ENCODE measurements around the gene ITPRID1. TPM values are rescaled to one million over a fixed set of nuclear protein-coding genes. Genes with fewer than 3 reads are reported as not detected.

ITPRID1 gene
- total RNA-seq, 1 experiment from 2014 or later: not detected

DNA sequence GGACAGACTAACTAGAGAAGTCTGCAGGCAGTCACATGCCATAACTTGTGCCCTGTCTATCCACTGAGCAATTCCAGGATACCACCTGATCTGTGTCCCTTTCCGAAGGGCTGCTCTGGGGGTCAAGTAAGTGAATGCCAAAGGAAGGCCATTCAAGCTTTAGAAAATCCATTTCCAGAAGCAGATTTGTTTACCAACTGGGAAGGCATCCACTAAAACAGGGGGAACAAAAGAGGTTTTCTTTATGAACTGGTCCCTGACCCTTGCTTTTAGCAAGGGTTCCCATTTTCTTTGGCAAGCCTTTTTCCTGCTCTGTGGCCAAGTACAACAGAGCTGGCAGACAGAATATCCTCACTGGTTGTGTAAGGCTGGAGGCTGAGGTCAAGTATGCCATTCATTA lies 36.5 kb downstream of the ITPRID1 start:
- Histone ChIP-seq H3K9me3 (ENCODE audit: control insufficient read depth in 1 of 2, insufficient read depth in 1 of 2, low read depth in 1 of 2, low read length in 2 of 2) (no peaks in the 10 kb centered on the region), H2AFZ (ENCODE audit: low read depth, low read length, poor library complexity, severe bottlenecking) (no peak overlapping the region), H3K27ac (ENCODE audit: low read depth, low read length) (no peak overlapping the region), H3K4me3 (replicated peaks in 1 of 2; ENCODE audit: low read depth in 1 of 2, low read length in 2 of 2) (no peak overlapping the region), H3K4me1 (ENCODE audit: control insufficient read depth in 1 of 2, insufficient read depth in 2 of 2, low read length in 2 of 2) (no peaks in the 10 kb centered on the region), H3K9me2 (ENCODE audit: insufficient read depth) (no peaks in the 10 kb centered on the region), H3K9ac (ENCODE audit: low read length) (no peak overlapping the region), H3K79me2 (ENCODE audit: insufficient read depth, low read length) (no peaks in the 10 kb centered on the region), H3K36me3 (ENCODE audit: control insufficient read depth in 1 of 2, insufficient read depth in 2 of 2, low read length in 2 of 2) (no peaks in the 10 kb centered on the region), H3K4me2 (ENCODE audit: low read length) (no peak overlapping the region), H3K27me3 (ENCODE audit: insufficient read depth, low read length) (no peaks in the 10 kb centered on the region; the same call in none of the 2 replicates), H4K20me1 (ENCODE audit: insufficient read depth) (no peaks in the 10 kb centered on the region)
- CTCF ChIA-PET: no interaction called here
- POLR2A ChIA-PET: no interaction called here
- DNase-seq (ENCODE audit: low read depth, low spot score) (no peak), ATAC-seq (no peak)
- intact Hi-C loops (cut with micrococcal nuclease): no loop called here
- BruUV-seq (replicated peaks): no TSS peak
- TF ChIP-seq SIN3A (IDR thresholded peaks at IDR 0.05; ENCODE audit: low read depth) (no peak), YY1 (IDR thresholded peaks at IDR 0.05; ENCODE audit: extremely low read depth, insufficient replicate concordance, low read depth, low read length) (no peak), EGR1 (IDR thresholded peaks at IDR 0.05; ENCODE audit: low read depth) (no peak), RAD21 (IDR thresholded peaks at IDR 0.05; ENCODE audit: low read depth) (no peak), SRF (IDR thresholded peaks at IDR 0.05; ENCODE audit: low read depth) (no peak), EZH2 (IDR thresholded peaks at IDR 0.05) (no peak), CEBPB (IDR thresholded peaks at IDR 0.05; ENCODE audit: low read depth) (no peak), ZFX (IDR thresholded peaks at IDR 0.05) (no peak), EZH2phosphoT487 (IDR thresholded peaks at IDR 0.05; ENCODE audit: borderline replicate concordance) (no peak), JUND (IDR thresholded peaks at IDR 0.05) (no peak), POLR2A (IDR thresholded peaks at IDR 0.05; ENCODE audit: borderline replicate concordance, extremely low read depth, insufficient read depth, insufficient read length) (no peak), POLR2AphosphoS5 (IDR thresholded peaks at IDR 0.05; ENCODE audit: low read depth, low read length) (no peak), CBX3 (IDR thresholded peaks at IDR 0.05; ENCODE audit: low read depth) (no peak), ELF1 (IDR thresholded peaks at IDR 0.05; ENCODE audit: borderline replicate concordance, low read depth) (no peak), ZNF274 (IDR thresholded peaks at IDR 0.05; ENCODE audit: low read depth, low read length) (no peak), TCF7L2 (IDR thresholded peaks at IDR 0.05; ENCODE audit: borderline replicate concordance, extremely low read depth, insufficient read depth, insufficient read length) (no peak), SP1 (IDR thresholded peaks at IDR 0.05; ENCODE audit: low read depth) (no peak)
- TF ChIP-seq, protein P1, sequence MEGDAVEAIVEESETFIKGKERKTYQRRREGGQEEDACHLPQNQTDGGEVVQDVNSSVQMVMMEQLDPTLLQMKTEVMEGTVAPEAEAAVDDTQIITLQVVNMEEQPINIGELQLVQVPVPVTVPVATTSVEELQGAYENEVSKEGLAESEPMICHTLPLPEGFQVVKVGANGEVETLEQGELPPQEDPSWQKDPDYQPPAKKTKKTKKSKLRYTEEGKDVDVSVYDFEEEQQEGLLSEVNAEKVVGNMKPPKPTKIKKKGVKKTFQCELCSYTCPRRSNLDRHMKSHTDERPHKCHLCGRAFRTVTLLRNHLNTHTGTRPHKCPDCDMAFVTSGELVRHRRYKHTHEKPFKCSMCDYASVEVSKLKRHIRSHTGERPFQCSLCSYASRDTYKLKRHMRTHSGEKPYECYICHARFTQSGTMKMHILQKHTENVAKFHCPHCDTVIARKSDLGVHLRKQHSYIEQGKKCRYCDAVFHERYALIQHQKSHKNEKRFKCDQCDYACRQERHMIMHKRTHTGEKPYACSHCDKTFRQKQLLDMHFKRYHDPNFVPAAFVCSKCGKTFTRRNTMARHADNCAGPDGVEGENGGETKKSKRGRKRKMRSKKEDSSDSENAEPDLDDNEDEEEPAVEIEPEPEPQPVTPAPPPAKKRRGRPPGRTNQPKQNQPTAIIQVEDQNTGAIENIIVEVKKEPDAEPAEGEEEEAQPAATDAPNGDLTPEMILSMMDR (IDR thresholded peaks at IDR 0.05 in 2 of 3, conservative IDR thresholded peaks at IDR 0.05 in 1 of 3; ENCODE audit: borderline replicate concordance in 1 of 3, insufficient read depth in 1 of 3, low read depth in 2 of 3, low read length in 2 of 3): no peak
- TF ChIP-seq, protein P2, sequence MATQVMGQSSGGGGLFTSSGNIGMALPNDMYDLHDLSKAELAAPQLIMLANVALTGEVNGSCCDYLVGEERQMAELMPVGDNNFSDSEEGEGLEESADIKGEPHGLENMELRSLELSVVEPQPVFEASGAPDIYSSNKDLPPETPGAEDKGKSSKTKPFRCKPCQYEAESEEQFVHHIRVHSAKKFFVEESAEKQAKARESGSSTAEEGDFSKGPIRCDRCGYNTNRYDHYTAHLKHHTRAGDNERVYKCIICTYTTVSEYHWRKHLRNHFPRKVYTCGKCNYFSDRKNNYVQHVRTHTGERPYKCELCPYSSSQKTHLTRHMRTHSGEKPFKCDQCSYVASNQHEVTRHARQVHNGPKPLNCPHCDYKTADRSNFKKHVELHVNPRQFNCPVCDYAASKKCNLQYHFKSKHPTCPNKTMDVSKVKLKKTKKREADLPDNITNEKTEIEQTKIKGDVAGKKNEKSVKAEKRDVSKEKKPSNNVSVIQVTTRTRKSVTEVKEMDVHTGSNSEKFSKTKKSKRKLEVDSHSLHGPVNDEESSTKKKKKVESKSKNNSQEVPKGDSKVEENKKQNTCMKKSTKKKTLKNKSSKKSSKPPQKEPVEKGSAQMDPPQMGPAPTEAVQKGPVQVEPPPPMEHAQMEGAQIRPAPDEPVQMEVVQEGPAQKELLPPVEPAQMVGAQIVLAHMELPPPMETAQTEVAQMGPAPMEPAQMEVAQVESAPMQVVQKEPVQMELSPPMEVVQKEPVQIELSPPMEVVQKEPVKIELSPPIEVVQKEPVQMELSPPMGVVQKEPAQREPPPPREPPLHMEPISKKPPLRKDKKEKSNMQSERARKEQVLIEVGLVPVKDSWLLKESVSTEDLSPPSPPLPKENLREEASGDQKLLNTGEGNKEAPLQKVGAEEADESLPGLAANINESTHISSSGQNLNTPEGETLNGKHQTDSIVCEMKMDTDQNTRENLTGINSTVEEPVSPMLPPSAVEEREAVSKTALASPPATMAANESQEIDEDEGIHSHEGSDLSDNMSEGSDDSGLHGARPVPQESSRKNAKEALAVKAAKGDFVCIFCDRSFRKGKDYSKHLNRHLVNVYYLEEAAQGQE (IDR thresholded peaks at IDR 0.05; ENCODE audit: low read depth): no peak
- RAD21 ChIA-PET (ENCODE audit: low non-redundant PET in 1 of 2, low total read pairs in 2 of 2, uncharacterized antibody in 2 of 2, unreplicated experiment in 2 of 2): no interaction called here

Measured in HCT116 (cell line).